ENCODE results near the gene USP30.
"Not testable (repeated sequence)": the region's sequence is repeated elsewhere in the genome, so short reads cannot be mapped to it uniquely, and the experiment has no call there.

Gene USP30

DNA sequence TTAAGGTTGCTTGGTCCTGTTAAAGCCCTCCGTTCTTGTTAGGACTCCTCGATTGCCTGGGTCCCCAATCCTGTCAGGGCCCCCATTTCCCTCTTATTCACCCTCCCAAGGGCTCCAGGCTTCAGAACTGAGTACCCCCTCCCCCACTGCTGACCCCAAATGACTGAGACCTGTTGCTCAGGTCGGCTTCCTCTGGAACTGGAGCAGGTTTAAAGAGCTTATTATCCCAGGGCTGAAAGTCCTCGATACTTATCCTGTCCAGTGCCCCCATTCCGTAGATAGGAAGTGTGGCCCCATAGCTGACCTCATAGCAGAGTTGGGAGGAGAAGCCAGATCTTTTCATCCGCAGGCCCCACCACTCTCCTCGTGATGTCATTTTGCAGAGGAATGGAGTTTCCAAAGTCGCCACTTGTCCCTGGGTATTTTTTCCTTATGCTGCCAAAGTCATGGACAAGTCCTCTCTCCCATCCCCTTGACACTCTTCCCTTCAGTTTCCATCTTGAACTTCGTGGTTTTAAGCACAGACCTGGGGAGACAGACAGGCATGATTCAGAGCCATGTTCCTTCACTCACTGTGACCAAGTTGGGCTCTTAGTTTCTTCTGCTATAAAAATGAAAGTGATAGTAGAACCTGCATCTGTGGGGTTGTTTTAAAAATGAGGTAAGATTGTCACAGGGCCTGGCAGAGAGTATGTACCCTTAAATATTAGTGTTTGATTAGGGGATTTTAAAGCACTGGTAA lies 1.2 kb downstream of the USP30 start:
- DNase-seq (ENCODE audit: low read depth), result no peak
- H3K4me3 ChIP-seq (ENCODE audit: low read length), result peak overlapping the region; percentile 93
- TF ChIP-seq CTCF (conservative IDR thresholded peaks at IDR 0.05; ENCODE audit: low read depth, low read length), result no peak

GRCh38 chr12:109054124-109054513 lies 1.7 kb downstream of the USP30 start:
- not testable (repeated sequence) for H3K4me3 ChIP-seq (ENCODE audit: low read length); DNase-seq (ENCODE audit: low read depth)

DNA sequence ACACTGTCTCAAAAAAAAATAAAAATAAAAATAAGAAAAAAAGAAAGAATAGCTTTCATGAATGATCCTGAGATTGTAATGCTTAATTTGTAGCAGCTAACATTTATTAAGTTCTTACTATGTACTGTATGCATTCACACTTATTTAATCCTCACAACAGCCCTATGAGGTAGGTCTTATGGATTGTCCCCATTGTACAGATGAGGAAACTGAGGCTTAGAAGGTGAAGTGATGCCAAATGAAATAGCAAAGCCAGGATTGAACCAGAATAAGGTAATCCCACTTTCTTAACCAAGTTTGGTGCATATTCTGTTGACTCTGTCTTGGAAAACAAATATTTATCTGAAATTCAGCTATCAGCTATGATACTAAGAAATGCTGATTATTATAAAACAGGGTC lies 2.1 kb downstream of the USP30 start:
- DNase-seq (ENCODE audit: low read depth), result no peak
- TF ChIP-seq CTCF (conservative IDR thresholded peaks at IDR 0.05; ENCODE audit: low read depth, low read length), result no peak
- H3K4me3 ChIP-seq (ENCODE audit: low read length), result no peak overlapping the region

- DNase-seq (ENCODE audit: low read depth), result no peak
- no peak for TF ChIP-seq CTCF (conservative IDR thresholded peaks at IDR 0.05; ENCODE audit: low read depth, low read length)
- H3K4me3 ChIP-seq (ENCODE audit: low read length), result no peak overlapping the region
Measured at GRCh38 chr12:109056891-109057290, 4.5 kb downstream of the USP30 start.

DNA sequence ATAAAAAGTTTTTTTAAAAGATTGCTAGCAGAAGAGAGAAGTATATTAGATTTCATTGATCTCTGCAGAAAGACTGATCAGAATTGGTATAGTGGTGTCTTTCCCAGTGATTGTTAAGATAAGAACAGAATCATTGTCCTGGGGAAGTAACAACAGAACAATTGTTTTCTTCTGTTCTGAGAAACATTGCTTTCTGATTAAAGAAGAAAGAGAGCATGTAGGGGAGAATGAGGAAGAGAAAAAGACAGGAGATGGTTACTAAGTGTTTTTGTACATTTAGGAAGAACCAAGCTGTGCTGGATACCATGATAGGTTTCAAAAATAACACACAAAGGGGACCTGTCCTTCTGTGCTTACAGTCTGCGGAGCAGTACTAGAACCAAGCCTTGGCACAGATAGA lies 5.0 kb downstream of the USP30 start:
- TF ChIP-seq CTCF (conservative IDR thresholded peaks at IDR 0.05; ENCODE audit: low read depth, low read length), result no peak
- no peak overlapping the region for H3K4me3 ChIP-seq (ENCODE audit: low read length)
- no peak for DNase-seq (ENCODE audit: low read depth)

DNA sequence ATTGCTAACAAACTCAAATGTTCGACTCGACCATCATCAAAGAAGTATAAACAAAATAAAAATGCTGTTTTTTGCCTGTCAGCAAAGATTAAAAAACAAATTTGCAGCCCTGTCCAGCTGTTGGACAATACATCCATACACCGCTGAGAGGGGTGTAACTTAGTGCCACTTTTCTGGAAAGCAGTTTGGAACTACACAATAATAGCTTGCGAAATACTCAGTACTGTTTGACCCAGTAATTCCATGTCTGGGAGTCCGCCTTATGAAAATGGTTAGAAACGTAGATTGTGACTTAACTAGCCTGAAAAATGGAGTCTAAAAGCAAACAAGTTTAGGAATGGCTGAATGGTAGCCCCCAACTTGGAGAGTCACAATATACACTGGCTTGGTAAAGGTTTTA lies 6.4 kb downstream of the USP30 start:
- DNase-seq (ENCODE audit: low read depth), result no peak
- H3K4me3 ChIP-seq (ENCODE audit: low read length), result no peak overlapping the region
- no peak for TF ChIP-seq CTCF (conservative IDR thresholded peaks at IDR 0.05; ENCODE audit: low read depth, low read length)

DNA sequence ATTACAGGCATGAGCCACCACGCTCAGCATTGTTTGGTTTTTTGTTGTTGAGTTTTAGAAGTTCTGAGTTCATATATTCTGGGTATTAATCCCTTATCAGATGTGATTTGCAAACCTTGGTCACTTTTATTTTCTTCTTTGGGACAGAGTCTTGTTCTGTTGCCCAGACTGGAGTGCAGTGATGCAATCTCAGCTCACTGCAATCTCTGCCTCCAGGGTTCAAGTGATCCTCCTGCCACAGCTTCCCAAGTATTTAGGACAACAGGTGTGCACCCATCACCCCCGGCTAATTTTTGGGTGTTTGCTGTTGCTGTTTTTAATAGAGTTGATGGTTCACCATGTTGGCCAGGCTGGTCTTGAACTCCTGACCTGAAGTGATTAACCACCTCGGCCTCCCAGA lies 11.8 kb downstream of the USP30 start:
- TF ChIP-seq CTCF (conservative IDR thresholded peaks at IDR 0.05; ENCODE audit: low read depth, low read length), result no peak
- H3K4me3 ChIP-seq (ENCODE audit: low read length), result no peak overlapping the region

More for the DNA sequence above, 11.8 kb downstream of the USP30 start:
- no peak for DNase-seq (ENCODE audit: low read depth)

All from retinal pigment epithelial cell (primary cell).